ENCODE results near the gene SRP68.

SRP68 gene

GRCh38 chr17:76090517-76091129, 18.3 kb upstream of the SRP68 start:
- Histone ChIP-seq H3K4me3 (ENCODE audit: severe bottlenecking) (no peak overlapping the region), H3K4me1 (ENCODE audit: insufficient read depth, poor library complexity, severe bottlenecking) (no peaks in the 10 kb centered on the region), H3K9me3 (ENCODE audit: severe bottlenecking) (no peaks in the 10 kb centered on the region), H3K27me3 (ENCODE audit: insufficient read depth, poor library complexity, severe bottlenecking) (no peaks in the 10 kb centered on the region), H3K27ac (ENCODE audit: poor library complexity, severe bottlenecking) (no peak overlapping the region), H3K36me3 (ENCODE audit: low read depth) (peaks cover 56% of the 10 kb centered on the region)
- TF ChIP-seq, protein P1, sequence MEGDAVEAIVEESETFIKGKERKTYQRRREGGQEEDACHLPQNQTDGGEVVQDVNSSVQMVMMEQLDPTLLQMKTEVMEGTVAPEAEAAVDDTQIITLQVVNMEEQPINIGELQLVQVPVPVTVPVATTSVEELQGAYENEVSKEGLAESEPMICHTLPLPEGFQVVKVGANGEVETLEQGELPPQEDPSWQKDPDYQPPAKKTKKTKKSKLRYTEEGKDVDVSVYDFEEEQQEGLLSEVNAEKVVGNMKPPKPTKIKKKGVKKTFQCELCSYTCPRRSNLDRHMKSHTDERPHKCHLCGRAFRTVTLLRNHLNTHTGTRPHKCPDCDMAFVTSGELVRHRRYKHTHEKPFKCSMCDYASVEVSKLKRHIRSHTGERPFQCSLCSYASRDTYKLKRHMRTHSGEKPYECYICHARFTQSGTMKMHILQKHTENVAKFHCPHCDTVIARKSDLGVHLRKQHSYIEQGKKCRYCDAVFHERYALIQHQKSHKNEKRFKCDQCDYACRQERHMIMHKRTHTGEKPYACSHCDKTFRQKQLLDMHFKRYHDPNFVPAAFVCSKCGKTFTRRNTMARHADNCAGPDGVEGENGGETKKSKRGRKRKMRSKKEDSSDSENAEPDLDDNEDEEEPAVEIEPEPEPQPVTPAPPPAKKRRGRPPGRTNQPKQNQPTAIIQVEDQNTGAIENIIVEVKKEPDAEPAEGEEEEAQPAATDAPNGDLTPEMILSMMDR (IDR thresholded peaks at IDR 0.05; ENCODE audit: poor library complexity, severe bottlenecking), result no peak
- ATAC-seq (ENCODE audit: low read depth) (no peak), DNase-seq (ENCODE audit: low spot score) (no peak)

GRCh38 chr17:76089680-76090516, 17.6 kb upstream of the SRP68 start:
- TF ChIP-seq, protein P1 (IDR thresholded peaks at IDR 0.05; ENCODE audit: poor library complexity, severe bottlenecking), result no peak
- peaks cover 51% of the 10 kb centered on the region for H3K36me3 ChIP-seq (ENCODE audit: low read depth)
- ATAC-seq (ENCODE audit: low read depth) (no peak), DNase-seq (ENCODE audit: low spot score) (no peak)
- no peaks in the 10 kb centered on the region for H3K27me3 ChIP-seq (ENCODE audit: insufficient read depth, poor library complexity, severe bottlenecking)
- H3K4me3 ChIP-seq (ENCODE audit: severe bottlenecking), result no peak overlapping the region
- no peaks in the 10 kb centered on the region for H3K9me3 ChIP-seq (ENCODE audit: severe bottlenecking)
- H3K27ac ChIP-seq (ENCODE audit: poor library complexity, severe bottlenecking), result no peak overlapping the region
- H3K4me1 ChIP-seq (ENCODE audit: insufficient read depth, poor library complexity, severe bottlenecking), result no peaks in the 10 kb centered on the region

GRCh38 chr17:76088868-76089576, 16.7 kb upstream of the SRP68 start:
- DNase-seq (ENCODE audit: low spot score) (no peak), ATAC-seq (ENCODE audit: low read depth) (no peak)
- Histone ChIP-seq H3K27ac (ENCODE audit: poor library complexity, severe bottlenecking) (no peak overlapping the region), H3K36me3 (ENCODE audit: low read depth) (peaks cover 50% of the 10 kb centered on the region), H3K4me3 (ENCODE audit: severe bottlenecking) (no peak overlapping the region), H3K4me1 (ENCODE audit: insufficient read depth, poor library complexity, severe bottlenecking) (no peaks in the 10 kb centered on the region), H3K9me3 (ENCODE audit: severe bottlenecking) (no peaks in the 10 kb centered on the region), H3K27me3 (ENCODE audit: insufficient read depth, poor library complexity, severe bottlenecking) (no peaks in the 10 kb centered on the region)
- TF ChIP-seq, protein P1 (IDR thresholded peaks at IDR 0.05; ENCODE audit: poor library complexity, severe bottlenecking), result no peak

GRCh38 chr17:76088041-76088867, 15.9 kb upstream of the SRP68 start:
- Histone ChIP-seq H3K9me3 (ENCODE audit: severe bottlenecking) (no peaks in the 10 kb centered on the region), H3K4me1 (ENCODE audit: insufficient read depth, poor library complexity, severe bottlenecking) (no peaks in the 10 kb centered on the region), H3K4me3 (ENCODE audit: severe bottlenecking) (no peak overlapping the region), H3K27me3 (ENCODE audit: insufficient read depth, poor library complexity, severe bottlenecking) (no peaks in the 10 kb centered on the region), H3K36me3 (ENCODE audit: low read depth) (peaks cover 47% of the 10 kb centered on the region), H3K27ac (ENCODE audit: poor library complexity, severe bottlenecking) (no peak overlapping the region)
- TF ChIP-seq, protein P1 (IDR thresholded peaks at IDR 0.05; ENCODE audit: poor library complexity, severe bottlenecking), result no peak
- ATAC-seq (ENCODE audit: low read depth) (no peak), DNase-seq (ENCODE audit: low spot score) (no peak)

All from RWPE2 (cell line).